Smooth muscle cell of trachea (primary cell): ENCODE measurements around the gene GOLIM4. TPM values are rescaled to one million over a fixed set of nuclear protein-coding genes. Genes with fewer than 3 reads are reported as not detected.

Source experiments
- total RNA-seq: library from RNA; depleted of rRNA; stranded (reverse); fragments of >200 nt; gene quantifications from 2 replicates; pipeline ENCODE4 v1.2.1, GENCODE V29; 2014

GOLIM4 gene, protein sequence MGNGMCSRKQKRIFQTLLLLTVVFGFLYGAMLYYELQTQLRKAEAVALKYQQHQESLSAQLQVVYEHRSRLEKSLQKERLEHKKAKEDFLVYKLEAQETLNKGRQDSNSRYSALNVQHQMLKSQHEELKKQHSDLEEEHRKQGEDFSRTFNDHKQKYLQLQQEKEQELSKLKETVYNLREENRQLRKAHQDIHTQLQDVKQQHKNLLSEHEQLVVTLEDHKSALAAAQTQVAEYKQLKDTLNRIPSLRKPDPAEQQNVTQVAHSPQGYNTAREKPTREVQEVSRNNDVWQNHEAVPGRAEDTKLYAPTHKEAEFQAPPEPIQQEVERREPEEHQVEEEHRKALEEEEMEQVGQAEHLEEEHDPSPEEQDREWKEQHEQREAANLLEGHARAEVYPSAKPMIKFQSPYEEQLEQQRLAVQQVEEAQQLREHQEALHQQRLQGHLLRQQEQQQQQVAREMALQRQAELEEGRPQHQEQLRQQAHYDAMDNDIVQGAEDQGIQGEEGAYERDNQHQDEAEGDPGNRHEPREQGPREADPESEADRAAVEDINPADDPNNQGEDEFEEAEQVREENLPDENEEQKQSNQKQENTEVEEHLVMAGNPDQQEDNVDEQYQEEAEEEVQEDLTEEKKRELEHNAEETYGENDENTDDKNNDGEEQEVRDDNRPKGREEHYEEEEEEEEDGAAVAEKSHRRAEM
- total RNA-seq, result 62.5 and 69.0 TPM in 2 replicates

DNA sequence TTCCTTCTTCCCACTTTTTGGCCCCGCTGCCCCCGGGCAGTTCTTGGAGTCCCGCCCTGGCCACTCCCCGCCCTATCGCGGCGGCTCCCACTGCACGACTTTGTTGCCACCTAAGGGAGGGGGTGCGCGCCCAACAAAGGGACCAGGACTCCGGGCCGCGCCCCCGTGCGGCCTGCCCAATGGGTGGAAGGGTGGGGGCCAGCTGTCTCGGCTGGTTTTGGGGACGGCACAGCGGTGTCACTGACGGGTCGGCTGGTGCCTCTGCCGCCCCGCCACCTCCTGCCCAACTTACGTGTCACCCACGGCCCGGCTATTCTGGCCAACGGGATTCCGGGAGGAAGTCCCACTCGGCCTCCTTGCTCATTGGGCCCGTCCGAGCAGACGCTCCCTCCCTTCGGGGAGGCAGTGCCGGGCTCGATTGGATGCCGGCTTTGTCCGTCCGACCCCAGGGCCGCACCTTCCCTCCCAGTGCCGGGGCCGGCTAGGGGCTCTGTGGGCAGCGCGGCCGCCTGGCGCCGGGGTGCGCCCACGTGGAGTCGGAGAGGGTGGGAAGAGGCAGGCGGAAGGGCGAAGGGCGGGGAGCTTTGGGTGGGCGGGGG, at the start of gene GOLIM4:
GOLIM4 (minus strand) TSS at position 314 of the 599 bp plus-strand sequence. CDS start 639 bp downstream, outside the sequence.

